A549 (cell line): Measurements from ENCODE around the gene ADIG. TPM values are rescaled to one million over a fixed set of nuclear protein-coding genes. Genes with fewer than 3 reads are reported as not detected.

Source experiments
- ATAC-seq, 2 experiments: fragments of 200-7000 bp in 1 of 2; fragments of >200 bp in 1 of 2; cut with Nextera tagmentation in 1 of 2; cut with Tn5 transposase in 1 of 2; 3 replicates each; pipeline versions ENCODE4 v1.8.0 to v1.9.1; 2018 to 2020; ENCODE audit warnings: mild to moderate bottlenecking in 1 of 2, moderate library complexity in 1 of 2
- CTCF ChIA-PET: fragments of 300-600 bp; sonication (Branson Sonifier 250); formaldehyde crosslinking; extraction: SDS; loops from one replicate; lab custom pipeline; 2021; ENCODE audit warnings: antibody characterized with exemption, inconsistent platforms; lab: Yijun Ruan, JAX
- POLR2A ChIA-PET: fragments of 350-600 bp; formaldehyde crosslinking; extraction: SDS; loops from one replicate; lab custom pipeline; 2021; ENCODE audit warnings: antibody characterized with exemption, inconsistent platforms; lab: Yijun Ruan, JAX
- DNase-seq, 2 experiments: peaks; one replicate each; pipeline versions ENCODE4 v3.0.0 to v3.0.0-alpha.2; 2011 to 2016; ENCODE audit warnings: low read depth in 1 of 2, low spot score in 1 of 2
- FAIRE-seq: peaks from 2 replicates; lab custom pipeline; 2011; peaks lifted over from hg19 to GRCh38; lab: Jason Lieb, UNC
- H3K27ac ChIP-seq, 2 experiments: fragments of >200 bp; sonication (Bioruptor Twin); formaldehyde crosslinking; 3 replicates each; pipeline ENCODE4 v1.5.1; 2016 to 2017
- H3K4me1 ChIP-seq: fragments of >200 bp; sonication (Bioruptor Twin); formaldehyde crosslinking; 3 replicates; pipeline ENCODE4 v1.6.1; 2016
- H3K4me2 ChIP-seq: fragments of >200 bp; sonication (Bioruptor Twin); formaldehyde crosslinking; 3 replicates; pipeline ENCODE4 v1.6.1; 2016
- H3K4me3 ChIP-seq: fragments of >200 bp; sonication (Bioruptor Twin); formaldehyde crosslinking; 3 replicates; pipeline ENCODE4 v1.5.1; 2016
- H3K9me3 ChIP-seq: fragments of >200 bp; sonication (Bioruptor Twin); formaldehyde crosslinking; 3 replicates; pipeline ENCODE4 v1.6.1; 2016
- CHD2 ChIP-seq: fragments of 150-350 bp; IDR thresholded peaks from 2 replicates; pipeline ENCODE4 v1.6.1; 2014; ENCODE audit warnings: low read length; ENCODE audit not compliant: partially characterized antibody
- CHD4 ChIP-seq: fragments of 200-600 bp; sonication (generic); IDR thresholded peaks from 2 replicates; pipeline ENCODE4 v1.6.1; 2016; ENCODE audit warnings: antibody characterized with exemption, mild to moderate bottlenecking, borderline replicate concordance
- FOSL2 ChIP-seq, 2 experiments: fragments of 450-650 bp in 1 of 2; fragments of >200 bp in 1 of 2; sonication (Bioruptor Twin) in 1 of 2; formaldehyde crosslinking; IDR thresholded peaks; 2 replicates each; pipeline versions ENCODE4 v1.5.0 to v1.6.1; 2016 to 2020; ENCODE audit warnings: mild to moderate bottlenecking in 1 of 2, moderate library complexity in 1 of 2
- JUN ChIP-seq, 2 experiments: fragments of >200 bp; sonication (Bioruptor Twin); formaldehyde crosslinking; IDR thresholded peaks; 2 replicates in 1 of 2; 3 replicates in 1 of 2; pipeline ENCODE4 v1.6.1; 2016 to 2017
- MAFK ChIP-seq: fragments of 450-650 bp; IDR thresholded peaks from 2 replicates; pipeline ENCODE4 v1.6.1; 2014; ENCODE audit not compliant: partially characterized antibody
- PHF8 ChIP-seq: fragments of 200-600 bp; sonication (generic); IDR thresholded peaks from 2 replicates; pipeline ENCODE4 v1.6.1; 2016; ENCODE audit warnings: low read depth, mild to moderate bottlenecking, antibody characterized with exemption, moderate library complexity, borderline replicate concordance
- RAD21 ChIP-seq, 2 experiments: fragments of >200 bp in 1 of 2; sonication (Bioruptor Twin) in 1 of 2; formaldehyde crosslinking in 1 of 2; IDR thresholded peaks in 1 of 2; conservative IDR thresholded peaks in 1 of 2; 2 replicates in 1 of 2; 3 replicates in 1 of 2; pipeline ENCODE4 v1.6.1; 2012 to 2018; ENCODE audit warnings: inconsistent platforms in 1 of 2
- SREBF2 ChIP-seq: fragments of 450-650 bp; IDR thresholded peaks from 2 replicates; pipeline ENCODE4 v1.6.1; 2014; ENCODE audit warnings: mild to moderate bottlenecking, moderate library complexity
- TFCP2L1 ChIP-seq: fragments of 250-450 bp; sonication (Bioruptor Pico); IDR thresholded peaks from 2 replicates; pipeline ENCODE4 v1.5.0; 2021; ENCODE audit warnings: mild to moderate bottlenecking
- WGBS: methylation state at CpG from one replicate; pipeline ENCODE4 v1.1.6; 2017; ENCODE audit errors: missing lambda C conversion rate; 5-methylcytosine and 5-hydroxymethylcytosine counted together
- polyA plus RNA-seq, 4 experiments: library from polyadenylated mRNA; depleted of rRNA in 3 of 4; stranded (reverse); fragments of >200 nt; fragmentation: RNase III in 1 of 4; extraction: RNeasy Plus Mini Kit Qiagen cat#74134 plus additional on column Dnase treatment in 1 of 4; gene quantifications; 2 replicates in 3 of 4; 3 replicates in 1 of 4; pipeline ENCODE4 v1.2.3, GENCODE V29; 2011 to 2017
- TF ChIP-seq, protein P1 (sequence below): fragments of >200 bp; sonication (Bioruptor Twin); formaldehyde crosslinking; IDR thresholded peaks from 3 replicates; pipeline ENCODE4 v1.6.1; 2016
- TF ChIP-seq, protein P2 (sequence below): fragments of 150-350 bp; IDR thresholded peaks from 2 replicates; pipeline ENCODE4 v1.6.1; 2014; ENCODE audit warnings: low read depth, mild to moderate bottlenecking, low read length
- TF ChIP-seq, protein P3 (sequence below): fragments of 450-650 bp; IDR thresholded peaks from 2 replicates; pipeline ENCODE4 v1.6.1; 2014; ENCODE audit warnings: antibody characterized with exemption

ADIG gene
- polyA plus RNA-seq, 2 of the 4 experiments (the other 2 are of a cell fraction), result not detected

DNA sequence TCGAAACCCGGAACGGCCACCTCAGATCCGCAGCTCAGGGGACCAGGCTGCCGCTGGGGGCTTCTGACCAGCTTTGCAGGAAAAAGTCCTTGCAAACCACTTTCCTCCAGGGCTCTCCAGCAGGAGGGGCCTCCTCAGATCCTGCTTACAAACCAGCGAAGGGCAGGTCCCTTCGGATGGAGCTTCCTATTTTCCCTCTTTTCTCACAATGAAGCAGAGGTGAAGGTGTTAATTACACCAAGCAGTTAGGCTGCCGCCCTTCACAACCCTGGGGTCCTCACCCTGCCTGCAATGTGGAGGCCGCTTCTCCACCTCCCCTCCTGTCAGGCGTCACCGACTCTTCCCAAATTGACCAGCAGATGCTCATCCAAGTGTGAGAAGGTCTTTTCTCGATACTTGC, 26.4 kb downstream of the ADIG start (continued):
- TF ChIP-seq, protein P1, sequence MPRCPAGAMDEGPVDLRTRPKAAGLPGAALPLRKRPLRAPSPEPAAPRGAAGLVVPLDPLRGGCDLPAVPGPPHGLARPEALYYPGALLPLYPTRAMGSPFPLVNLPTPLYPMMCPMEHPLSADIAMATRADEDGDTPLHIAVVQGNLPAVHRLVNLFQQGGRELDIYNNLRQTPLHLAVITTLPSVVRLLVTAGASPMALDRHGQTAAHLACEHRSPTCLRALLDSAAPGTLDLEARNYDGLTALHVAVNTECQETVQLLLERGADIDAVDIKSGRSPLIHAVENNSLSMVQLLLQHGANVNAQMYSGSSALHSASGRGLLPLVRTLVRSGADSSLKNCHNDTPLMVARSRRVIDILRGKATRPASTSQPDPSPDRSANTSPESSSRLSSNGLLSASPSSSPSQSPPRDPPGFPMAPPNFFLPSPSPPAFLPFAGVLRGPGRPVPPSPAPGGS, result no peak
- TF ChIP-seq PHF8, result no peak

DNA sequence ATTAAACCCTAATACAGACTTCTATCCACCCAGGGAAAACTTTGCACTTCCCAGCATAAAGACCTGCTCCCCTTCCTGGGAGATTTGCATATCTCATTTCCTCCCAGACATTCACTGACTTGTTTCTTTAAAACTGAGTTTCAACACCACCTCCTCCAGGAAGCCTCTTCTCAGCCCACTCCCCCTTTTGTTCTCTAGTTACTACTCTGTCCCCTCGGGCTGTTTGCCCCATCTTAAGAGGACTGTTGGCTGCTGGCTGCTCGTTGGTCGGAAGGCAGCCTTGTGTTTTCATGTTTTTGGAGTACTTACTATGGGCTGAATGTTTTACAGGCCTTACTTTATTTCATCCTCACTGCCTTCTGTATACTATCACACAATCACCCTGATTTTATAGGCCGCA, 27.2 kb downstream of the ADIG start:
- no peak for ATAC-seq
- TF ChIP-seq JUN (IDR thresholded peaks at IDR 0.05) (no peak), RAD21 (conservative IDR thresholded peaks at IDR 0.05 in 1 of 2, IDR thresholded peaks at IDR 0.05 in 1 of 2) (no peak), CHD4 (no peak), SREBF2 (no peak), TFCP2L1 (no peak)
- TF ChIP-seq, protein P2, sequence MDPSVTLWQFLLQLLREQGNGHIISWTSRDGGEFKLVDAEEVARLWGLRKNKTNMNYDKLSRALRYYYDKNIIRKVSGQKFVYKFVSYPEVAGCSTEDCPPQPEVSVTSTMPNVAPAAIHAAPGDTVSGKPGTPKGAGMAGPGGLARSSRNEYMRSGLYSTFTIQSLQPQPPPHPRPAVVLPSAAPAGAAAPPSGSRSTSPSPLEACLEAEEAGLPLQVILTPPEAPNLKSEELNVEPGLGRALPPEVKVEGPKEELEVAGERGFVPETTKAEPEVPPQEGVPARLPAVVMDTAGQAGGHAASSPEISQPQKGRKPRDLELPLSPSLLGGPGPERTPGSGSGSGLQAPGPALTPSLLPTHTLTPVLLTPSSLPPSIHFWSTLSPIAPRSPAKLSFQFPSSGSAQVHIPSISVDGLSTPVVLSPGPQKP, result no peak
- TF ChIP-seq, all 56 proteins: peak for 0
- DNase-seq (no peak), FAIRE-seq (no peak)
- ChIA-PET POLR2A (no interaction called here), CTCF (no interaction called here)
- H3K4me1 ChIP-seq, result peaks cover 30% of the 10 kb centered on the region
- no peak overlapping the region for H3K4me2 ChIP-seq
- 80% methylated on average over 4 of the region's 4 CpGs for WGBS
- H3K4me3 ChIP-seq, result no peak overlapping the region
- peak overlapping the region; percentile 17 to 42; a peak in 2 of 6 replicates for H3K27ac ChIP-seq
- H3K9me3 ChIP-seq, result no peaks in the 10 kb centered on the region

DNA sequence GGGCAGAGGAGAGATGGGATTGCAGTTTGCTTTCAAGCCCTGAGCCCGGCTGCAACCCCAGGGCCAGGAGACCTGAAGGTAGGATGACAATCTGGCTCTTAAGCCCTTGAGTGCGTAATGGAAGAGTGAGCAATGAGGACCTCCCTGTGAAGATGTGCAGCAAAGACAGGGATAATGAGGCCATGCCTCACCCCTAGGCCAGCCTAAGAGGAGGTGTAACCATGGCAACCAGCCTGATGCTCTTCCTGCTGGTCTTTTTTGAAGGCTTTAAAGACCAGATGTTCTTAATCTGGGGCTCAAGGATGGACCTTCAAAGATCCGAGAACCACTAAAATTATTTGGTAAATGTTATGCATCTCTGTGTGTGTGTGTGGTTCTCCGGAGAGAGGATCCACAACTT, 28.8 kb downstream of the ADIG start:
- no peak overlapping the region for H3K4me2 ChIP-seq
- H3K27ac ChIP-seq, result peak overlapping the region in 1 of 2 experiments; percentile 18; a peak in 3 of 6 replicates
- no peak for TF ChIP-seq RAD21 (conservative IDR thresholded peaks at IDR 0.05 in 1 of 2, IDR thresholded peaks at IDR 0.05 in 1 of 2)
- no peak for TF ChIP-seq FOSL2 (IDR thresholded peaks at IDR 0.05)
- no peak for TF ChIP-seq FOSL2 (CRISPR knock-in tag; IDR thresholded peaks at IDR 0.05)
- no peak for TF ChIP-seq CHD2
- H3K9me3 ChIP-seq, result no peaks in the 10 kb centered on the region
- no peak overlapping the region for H3K4me3 ChIP-seq
- POLR2A ChIA-PET, result no interaction called here
- H3K4me1 ChIP-seq, result peaks cover 21% of the 10 kb centered on the region
- DNase-seq (no peak), FAIRE-seq (no peak), ATAC-seq (no peak)
- 87% methylated on average over 4 of the region's 4 CpGs for WGBS
- CTCF ChIA-PET, result interaction anchor here (0.8 to 2.4 kb wide), 4 partner anchors 10 to 181 kb away, joined by 3 to 9 read pairs (median 4); no protein-coding TSS in a partner anchor

DNA sequence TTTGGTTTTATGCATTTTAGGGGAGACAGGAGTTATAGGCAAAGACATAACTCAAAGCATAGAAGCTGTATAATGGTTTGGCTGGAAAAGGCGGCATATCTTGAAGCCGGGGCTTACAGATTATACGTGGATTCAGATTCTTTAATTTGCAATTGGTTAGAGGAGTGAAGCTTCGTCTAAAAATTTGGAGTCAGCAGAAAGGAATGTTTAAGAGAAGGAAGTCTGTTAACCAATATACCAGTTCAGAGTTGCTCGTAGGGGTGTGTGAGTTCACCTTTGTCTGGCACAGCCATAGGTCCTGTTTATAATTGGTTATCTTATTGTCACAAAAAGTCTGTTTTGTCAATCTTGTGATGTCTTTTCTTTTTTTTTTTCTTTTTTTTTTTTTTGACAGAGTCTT, 29.5 kb downstream of the ADIG start:
- ChIA-PET CTCF (interaction anchor here (0.7 to 2.4 kb wide), 4 partner anchors 12 to 180 kb away, joined by 3 to 9 read pairs (median 4); no protein-coding TSS in a partner anchor), POLR2A (no interaction called here)
- no peak overlapping the region for H3K4me3 ChIP-seq
- H3K9me3 ChIP-seq, result no peaks in the 10 kb centered on the region
- WGBS, result 30% methylated on average over 5 of the region's 5 CpGs
- ATAC-seq (peak in 1 of 2 experiments; percentile 68; a peak in 2 of 6 replicates), DNase-seq (no peak), FAIRE-seq (no peak)
- H3K27ac ChIP-seq, result peak overlapping the region in 1 of 2 experiments; percentile 18; a peak in 3 of 6 replicates
- peaks cover 17% of the 10 kb centered on the region for H3K4me1 ChIP-seq
- TF ChIP-seq, protein P3, sequence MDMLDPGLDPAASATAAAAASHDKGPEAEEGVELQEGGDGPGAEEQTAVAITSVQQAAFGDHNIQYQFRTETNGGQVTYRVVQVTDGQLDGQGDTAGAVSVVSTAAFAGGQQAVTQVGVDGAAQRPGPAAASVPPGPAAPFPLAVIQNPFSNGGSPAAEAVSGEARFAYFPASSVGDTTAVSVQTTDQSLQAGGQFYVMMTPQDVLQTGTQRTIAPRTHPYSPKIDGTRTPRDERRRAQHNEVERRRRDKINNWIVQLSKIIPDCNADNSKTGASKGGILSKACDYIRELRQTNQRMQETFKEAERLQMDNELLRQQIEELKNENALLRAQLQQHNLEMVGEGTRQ, result no peak
- TF ChIP-seq MAFK, result peak; percentile 69
- TF ChIP-seq, all 56 proteins: peak for 1
- H3K4me2 ChIP-seq, result 0 out of 3 replicates have a peak overlapping the region, but pooled peaks have one; percentile 27
